GM19351 (cell line): ENCODE measurements around the gene MYO15A.
"Not testable (repeated sequence)": the region's sequence is repeated elsewhere in the genome, so short reads cannot be mapped to it uniquely, and the experiment has no call there.

Source experiments
- ATAC-seq: cut with Tn5 transposase; IDR thresholded peaks from one replicate; pipeline ENCODE4 v1.9.1; 2021; ENCODE audit warnings: mild to moderate bottlenecking, moderate library complexity; ENCODE audit not compliant: unreplicated experiment

Gene MYO15A

GRCh38 chr17:18208092-18208491 lies 99.5 kb downstream of the MYO15A start:
- no peak for ATAC-seq

- ATAC-seq, result no peak
These were observed 105.2 kb downstream of the MYO15A start for GRCh38 chr17:18213666-18214270.

- not testable (repeated sequence) for ATAC-seq
These were observed 108.3 kb downstream of the MYO15A start for GRCh38 chr17:18216906-18217305.

DNA sequence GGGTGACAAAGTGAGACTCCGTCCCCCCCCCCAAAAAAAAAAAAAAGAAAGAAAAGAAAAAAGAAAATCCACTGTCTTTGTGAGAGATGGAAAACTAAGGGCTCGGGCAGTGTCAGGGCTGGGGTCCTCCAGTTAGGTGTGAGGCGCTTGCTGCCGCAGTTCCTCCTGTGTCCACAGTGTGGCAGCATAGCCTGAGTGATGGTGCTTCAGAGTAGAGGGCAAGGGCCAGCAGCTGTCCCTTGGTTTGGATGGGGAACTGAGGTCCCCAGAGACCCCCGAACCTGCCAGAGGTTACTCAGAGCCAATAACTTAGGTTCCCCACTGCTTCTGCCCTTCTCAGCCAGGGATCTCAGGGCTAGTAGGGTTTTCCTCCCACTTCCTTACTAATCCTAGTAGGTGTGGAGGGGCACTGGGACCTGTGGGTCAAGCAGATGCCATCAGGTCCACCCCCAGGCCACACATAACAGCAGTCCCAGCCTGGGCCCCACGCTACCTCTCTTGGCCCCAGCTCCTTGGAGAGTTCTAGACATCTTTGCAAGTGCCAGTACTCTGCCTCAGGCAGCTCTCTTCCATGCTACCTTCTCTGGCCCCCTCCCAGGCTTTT lies 109.0 kb downstream of the MYO15A start:
- no peak for ATAC-seq

- no peak for ATAC-seq
These were observed 110.3 kb downstream of the MYO15A start for GRCh38 chr17:18218756-18219415.

- ATAC-seq, result no peak
These were observed 115.5 kb downstream of the MYO15A start for GRCh38 chr17:18224053-18224386.

DNA sequence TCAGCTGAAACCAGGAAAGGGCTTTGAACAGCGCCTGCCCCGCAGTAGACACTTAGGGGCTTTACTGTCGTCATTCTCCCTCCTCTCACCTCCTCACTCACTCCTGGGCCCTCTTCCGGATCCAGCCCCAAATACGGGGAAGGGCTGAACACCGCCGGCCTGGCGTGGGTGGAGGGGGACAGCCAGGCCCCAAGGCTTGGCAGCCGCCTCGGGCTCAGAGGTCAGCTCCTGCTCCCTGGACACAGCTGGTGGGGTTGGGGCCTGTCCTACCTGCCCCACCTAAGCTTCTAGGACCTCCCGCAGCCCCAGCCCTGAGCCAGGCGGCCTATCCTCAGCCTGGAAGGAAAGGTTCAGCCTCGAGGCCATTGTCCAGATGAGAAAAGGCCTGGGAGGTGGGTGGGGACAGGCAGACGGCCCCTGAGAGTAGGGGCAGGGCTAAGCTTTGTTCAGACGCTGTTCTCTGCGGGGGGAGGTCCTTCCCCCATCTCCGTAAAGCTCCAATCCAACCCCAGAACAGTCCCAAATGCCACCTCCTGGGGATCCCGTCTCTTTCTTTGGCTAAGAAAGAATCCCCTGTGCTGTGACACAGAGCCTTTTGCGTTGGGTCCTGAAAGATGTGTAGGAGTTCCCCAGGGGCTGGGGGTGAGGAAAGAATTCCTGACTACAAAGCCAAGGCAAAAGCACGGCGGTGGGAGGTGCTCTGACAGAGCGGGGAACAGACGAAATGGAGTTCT lies 116.0 kb downstream of the MYO15A start:
- no peak for ATAC-seq

DNA sequence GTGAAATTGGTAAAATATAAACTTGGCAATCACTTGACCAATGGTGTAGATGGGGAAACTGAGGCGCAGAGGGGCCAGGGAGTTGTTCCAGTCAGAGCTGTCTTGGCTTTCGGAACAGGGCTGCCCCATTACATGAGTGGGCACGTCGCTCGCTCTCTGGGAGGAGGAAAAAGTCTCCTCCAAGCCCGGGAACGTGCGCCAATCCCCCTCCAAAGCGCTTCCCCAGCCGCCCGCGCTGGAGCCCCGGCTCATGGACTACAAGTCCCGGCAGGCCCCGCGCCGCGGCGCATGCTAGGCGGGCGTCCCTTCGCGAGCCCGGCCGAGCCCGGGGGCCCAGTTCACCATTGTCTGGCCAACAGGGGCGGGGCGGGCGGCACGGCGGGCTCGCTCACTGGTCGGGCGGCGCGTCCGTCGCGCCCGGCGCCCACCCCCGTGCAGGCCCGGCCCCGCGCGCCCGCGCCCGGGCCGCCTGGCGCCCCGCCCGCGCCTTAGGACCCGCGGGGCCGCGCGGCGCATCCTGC lies 116.6 kb downstream of the MYO15A start, which contains the start of gene LLGL1:
LLGL1 (plus strand) TSS at position 515 of the 521 bp plus-strand sequence. CDS start 48 bp downstream, outside the sequence.
- peak; percentile 89 for ATAC-seq

GRCh38 chr17:18225642-18226283 lies 117.2 kb downstream of the MYO15A start:
- peak; percentile 29 for ATAC-seq

GRCh38 chr17:18226284-18226945 lies 117.9 kb downstream of the MYO15A start:
- ATAC-seq, result no peak

DNA sequence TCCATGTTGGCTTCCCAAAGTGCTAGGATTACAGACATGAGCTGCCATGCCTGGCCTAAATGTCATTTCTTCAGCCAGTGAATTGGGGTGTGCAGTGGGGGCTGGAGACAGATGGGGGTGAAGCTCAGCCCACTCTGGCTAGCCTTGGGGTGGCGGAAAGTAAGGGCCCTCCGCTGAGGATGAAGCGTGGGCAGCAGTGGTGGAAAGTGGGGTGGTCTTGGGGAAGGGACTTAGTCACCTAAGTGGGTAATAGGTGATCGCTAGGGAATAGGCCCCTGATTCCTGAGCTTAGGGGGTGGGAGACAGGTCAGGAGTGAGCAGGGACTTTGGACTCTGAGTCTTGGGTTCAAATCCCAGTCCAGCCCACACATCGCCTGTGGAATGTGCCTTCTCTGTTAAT lies 119.1 kb downstream of the MYO15A start:
- ATAC-seq, result no peak

DNA sequence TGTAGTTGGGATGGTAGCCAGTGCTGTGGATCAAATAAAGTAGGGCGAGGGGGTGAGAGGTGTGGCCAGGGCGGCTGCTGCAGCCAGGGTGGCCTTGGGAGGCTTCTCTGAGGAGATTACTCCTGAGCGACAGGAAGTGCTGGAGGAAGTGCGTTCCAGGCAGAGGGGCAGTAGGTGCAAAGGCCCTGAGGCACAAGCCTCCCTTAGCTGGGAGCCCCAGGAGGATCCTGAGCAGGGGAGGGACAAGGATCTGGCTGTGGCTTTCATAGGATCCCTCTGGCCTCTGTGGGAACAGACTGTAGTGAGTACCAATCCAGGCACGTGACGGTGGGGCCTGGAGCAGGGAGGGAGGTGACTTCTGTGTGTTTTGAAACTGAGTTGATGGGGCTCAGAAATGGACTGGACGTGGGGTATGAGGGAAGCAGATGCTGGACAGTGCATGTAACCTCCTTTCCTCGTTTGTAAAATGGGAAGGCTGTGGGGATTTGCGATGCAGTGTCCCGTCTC lies 119.7 kb downstream of the MYO15A start:
- ATAC-seq, result no peak

- ATAC-seq, result no peak
These were observed 120.7 kb downstream of the MYO15A start for GRCh38 chr17:18229254-18229653.
